D721Med (cell line): Measurements from ENCODE around the gene OTOA.
"Not testable (repeated sequence)": the region's sequence is repeated elsewhere in the genome, so short reads cannot be mapped to it uniquely, and the experiment has no call there.

Experiments used
- DNase-seq: peaks from one replicate; pipeline ENCODE4 v3.0.0; 2011; ENCODE audit warnings: low spot score; ENCODE audit not compliant: insufficient read length
- FAIRE-seq: peaks from 2 replicates; lab custom pipeline; 2011; peaks lifted over from hg19 to GRCh38; lab: Jason Lieb, UNC
- CTCF ChIP-seq: IDR thresholded peaks from 2 replicates; pipeline ENCODE4 v1.5.1; 2012; ENCODE audit warnings: mild to moderate bottlenecking, control low read depth; ENCODE audit not compliant: insufficient read depth; ENCODE audit errors: missing control alignments

Gene OTOA

GRCh38 chr16:21645261-21645721 is 18.5 kb upstream of the OTOA start:
- DNase-seq (no peak), FAIRE-seq (no peak)
- TF ChIP-seq CTCF, result no peak

DNA sequence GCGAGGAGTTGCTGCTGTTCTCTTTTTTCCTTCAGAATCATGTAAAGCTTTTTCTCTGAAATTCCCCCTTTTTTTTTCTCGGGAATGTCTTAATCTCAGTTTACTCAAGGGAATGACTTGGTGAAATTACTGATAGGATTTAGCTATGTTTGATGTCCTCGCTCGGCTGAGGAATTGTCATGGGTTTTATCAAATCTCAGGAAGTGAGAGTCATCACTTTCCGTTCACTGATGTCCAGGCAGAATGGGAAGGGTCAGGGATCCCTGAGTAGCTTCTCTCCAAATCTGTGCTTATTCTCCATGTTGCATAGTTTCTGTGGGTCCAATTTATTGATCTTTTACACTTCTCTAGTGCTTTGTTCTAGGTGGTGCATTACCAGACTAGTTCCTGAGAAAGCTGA is 17.7 kb upstream of the OTOA start:
- FAIRE-seq, result no peak
- TF ChIP-seq CTCF, result no peak

DNA sequence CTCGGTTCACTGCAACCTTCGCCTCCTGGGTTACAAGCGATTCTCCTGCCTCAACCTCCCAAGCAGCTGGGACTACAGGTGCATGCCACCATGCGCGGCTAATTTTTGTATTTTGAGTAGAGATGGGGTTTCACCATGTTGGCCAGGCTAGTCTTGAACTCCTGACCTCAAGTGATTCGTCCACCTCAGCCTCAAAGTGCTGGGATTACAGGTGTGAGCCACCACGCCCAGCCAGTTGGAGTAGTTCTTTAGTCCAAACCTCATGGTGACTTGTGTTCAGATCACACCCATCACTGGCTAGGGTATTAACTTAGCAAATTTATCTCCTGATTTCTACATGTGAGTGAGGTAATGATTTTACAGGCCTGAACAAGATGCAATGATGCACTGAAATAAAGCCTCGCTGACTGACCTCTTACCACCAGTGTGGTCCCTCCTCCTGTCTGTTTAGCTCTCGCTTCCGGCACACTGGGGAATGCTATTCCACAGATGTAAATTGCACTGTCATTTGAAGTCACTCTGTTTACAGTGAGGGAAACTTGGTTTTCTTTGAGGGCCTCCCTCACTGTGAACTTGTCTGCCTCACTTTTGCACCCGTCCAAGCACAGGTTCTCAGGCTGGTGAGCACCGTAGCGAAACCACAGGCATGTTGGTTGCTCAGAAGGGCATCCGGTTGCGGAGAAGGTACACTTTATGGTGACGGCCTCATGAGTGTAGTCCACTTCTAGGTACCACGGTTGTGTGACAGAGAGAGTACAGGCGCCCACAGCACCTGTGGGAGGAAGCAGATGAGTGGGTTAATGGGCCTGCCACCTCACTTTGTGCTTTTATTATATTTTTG is 16.8 kb upstream of the OTOA start:
- DNase-seq (no peak), FAIRE-seq (no peak)
- no peak for TF ChIP-seq CTCF

More for the DNA sequence above, 17.7 kb upstream of the OTOA start:
- DNase-seq, result no peak

DNA sequence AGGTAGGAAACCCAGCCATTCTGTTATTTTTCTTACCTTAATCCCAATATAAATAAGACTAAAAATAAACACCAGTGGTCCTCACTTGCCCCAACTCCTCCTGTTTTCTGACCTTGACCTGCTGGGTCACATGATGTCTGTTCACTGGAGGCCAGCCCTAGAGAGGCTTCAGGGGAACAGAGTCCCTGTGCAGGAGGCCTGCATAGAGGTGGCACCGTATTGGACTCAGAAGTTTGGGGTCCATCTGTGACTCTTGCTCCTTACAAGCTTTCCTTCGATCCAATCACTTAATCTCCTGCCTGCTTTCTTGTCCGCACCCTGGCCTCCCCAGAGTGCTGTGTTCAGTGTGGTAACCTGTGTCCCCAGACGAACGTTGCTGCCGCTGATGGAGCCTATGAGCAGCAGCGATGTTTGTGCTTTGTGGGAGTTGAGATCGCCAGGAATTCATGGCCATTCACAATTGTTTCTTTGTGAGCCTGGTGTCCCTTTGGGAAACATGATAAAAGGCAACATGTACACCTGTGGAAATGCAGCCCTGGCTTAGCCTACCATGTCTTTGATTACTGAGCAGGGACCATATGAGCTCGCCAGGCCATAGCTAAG is 16.1 kb upstream of the OTOA start:
- FAIRE-seq (no peak), DNase-seq (no peak)
- no peak for TF ChIP-seq CTCF

- FAIRE-seq, result not testable (repeated sequence)
Observed at GRCh38 chr16:21649826-21650406, 13.9 kb upstream of the OTOA start.

GRCh38 chr16:21650521-21650920 is 13.2 kb upstream of the OTOA start:
- FAIRE-seq (no peak), DNase-seq (no peak)
- no peak for TF ChIP-seq CTCF

More at GRCh38 chr16:21649826-21650406, 13.9 kb upstream of the OTOA start:
- not testable (repeated sequence) for DNase-seq

DNA sequence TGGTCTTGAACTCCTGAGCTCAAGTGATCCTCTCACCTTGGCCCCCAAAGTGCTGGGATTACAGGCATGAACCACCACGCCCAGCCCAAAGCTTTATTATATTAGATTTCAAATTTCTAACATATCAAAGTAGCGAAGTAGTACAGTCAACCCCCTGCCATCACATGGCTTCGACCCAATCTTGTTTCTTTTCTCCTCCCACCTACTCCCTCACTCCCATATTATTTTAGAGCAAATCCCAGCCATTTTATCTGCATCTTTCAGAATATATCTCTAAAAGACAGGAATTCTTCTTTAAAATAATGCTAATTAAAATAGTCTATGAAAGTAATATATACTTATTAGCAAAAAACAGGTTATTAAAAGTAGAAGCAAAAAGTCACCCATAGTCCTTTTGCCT is 12.3 kb upstream of the OTOA start:
- FAIRE-seq (no peak), DNase-seq (no peak)
- TF ChIP-seq CTCF, result no peak
